Right lobe of liver (tissue), 6 donors: ENCODE measurements around the gene HABP4. TPM values are rescaled to one million over a fixed set of nuclear protein-coding genes. Genes with fewer than 3 reads are reported as not detected.
A peak's percentile ranks its signal among the peaks of the same experiment; 100 is the strongest.

ENCODE experiments used
- ATAC-seq, 4 donors: fragments of 200-7000 bp; cut with Tn5 transposase; one replicate each; pipeline ENCODE4 v1.9.1; 2020; ENCODE audit warnings: mild to moderate bottlenecking in 4 of 4, moderate library complexity in 4 of 4
- DNase-seq, 3 donors: peaks; one replicate each; pipeline ENCODE4 v3.0.0-alpha.2; 2020
- H3K27ac ChIP-seq, 3 donors: fragments of 200-600 bp; one replicate each; pipeline ENCODE4 v1.8.0; 2022
- H3K27me3 ChIP-seq, 2 donors: fragments of 200-600 bp; one replicate each; pipeline ENCODE4 v1.8.0; 2022
- H3K36me3 ChIP-seq, 4 donors: fragments of 200-600 bp; sonication (generic) in 1 of 4; one replicate each; pipeline versions ENCODE4 v1.5.1 to v1.8.0; 2017 to 2022; ENCODE audit warnings: control low read depth in 1 of 4
- H3K4me1 ChIP-seq, 4 donors: fragments of 200-600 bp; sonication (generic) in 1 of 4; one replicate each; pipeline versions ENCODE4 v1.5.1 to v1.8.0; 2017 to 2022; ENCODE audit warnings: control low read depth in 1 of 4
- H3K4me3 ChIP-seq, 3 donors: fragments of 200-600 bp; one replicate each; pipeline ENCODE4 v1.8.0; 2022
- H3K9me3 ChIP-seq, 4 donors: fragments of 200-600 bp; sonication (generic) in 1 of 4; one replicate each; pipeline versions ENCODE4 v1.5.1 to v1.8.0; 2017 to 2022; ENCODE audit warnings: control low read depth in 1 of 4
- POLR2A ChIP-seq: fragments of 450-650 bp; IDR thresholded peaks from one replicate; pipeline ENCODE4 v1.6.1; 2017; ENCODE audit warnings: antibody characterized with exemption, mild to moderate bottlenecking
- WGBS: methylation state at CpG from one replicate; pipeline ENCODE4 v1.1.6; 2018; ENCODE audit warnings: low coverage, low lambda C conversion rate; ENCODE audit not compliant: insufficient coverage; ENCODE audit errors: missing lambda C conversion rate; 5-methylcytosine and 5-hydroxymethylcytosine counted together
- intact Hi-C, 2 donors: fragments of 100-400 bp; cut with DNase I; formaldehyde crosslinking; loops; one replicate each; pipeline versions ENCODE4 v1.11.2 to v1.14.1; 2022
- total RNA-seq, 6 experiments: library from RNA; depleted of rRNA in 2 of 6; stranded (reverse); fragments of >200 nt in 2 of 6; fragmentation: NEBNext Ultra II Directional in 3 of 6; extraction: Animal tissue kit (Norgen Biotek cat#: 25700) in 3 of 6; gene quantifications; one replicate each; pipeline versions ENCODE4 v1.1.0 to v1.2.4, GENCODE V29; 2016 to 2023
- TF ChIP-seq, protein P1 (sequence below), 4 donors: fragments of 200-600 bp in 3 of 4; fragments of 450-650 bp in 1 of 4; IDR thresholded peaks; one replicate each; pipeline versions ENCODE4 v1.5.1 to v1.8.0; 2016 to 2022; ENCODE audit warnings: antibody characterized with exemption in 4 of 4, mild to moderate bottlenecking in 2 of 4
- donor health status: DM: no; HTN: yes; CAD: no.
- donor health status: DM: no; HTN: no; CAD: no.
- donor health status: DM: no; HTN: no; CAD: no.
- donor health status: DM: no; HTN: yes; CAD: no.
- donor health status: DM: no; HTN: yes; CAD: no.

Gene HABP4
- total RNA-seq, 6 experiments from 2014 or later = 1.4 to 6.2 (median 4.7) TPM

DNA sequence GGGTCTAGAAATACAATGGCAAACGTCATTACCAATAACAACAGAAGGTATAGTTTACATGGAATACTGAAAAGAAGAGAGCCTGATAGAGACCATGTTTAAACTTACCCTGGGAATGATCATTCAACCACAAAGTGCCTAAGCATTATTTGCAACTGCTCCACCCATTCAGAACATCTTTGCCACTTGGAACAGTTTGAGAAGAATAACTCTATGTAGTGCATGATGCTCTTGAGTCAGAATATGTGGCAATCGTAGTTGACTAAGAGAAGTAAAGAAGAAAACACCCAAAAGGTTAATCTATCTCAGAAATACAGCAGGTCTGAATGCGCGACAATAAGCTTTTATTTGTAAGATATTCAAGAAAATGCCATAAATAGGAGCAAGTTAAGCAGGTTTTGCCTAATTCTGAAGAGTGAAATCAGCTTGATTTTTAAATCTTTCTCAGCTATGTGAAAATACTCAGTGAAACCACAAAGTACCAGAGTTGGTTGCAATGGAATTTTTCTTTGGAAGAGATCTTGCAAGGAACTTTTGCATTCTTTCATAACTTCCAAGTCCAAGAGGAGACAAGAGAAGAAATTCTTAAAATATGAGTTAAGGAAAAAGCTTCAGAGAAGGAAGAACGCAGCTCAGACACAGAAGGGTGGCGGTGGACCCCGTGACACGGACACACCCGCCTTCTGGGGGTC is 64.3 kb downstream of the HABP4 start:
- ATAC-seq (no peak), DNase-seq (no peak)
- WGBS = 87% methylated on average over 9 of the region's 9 CpGs
- TF ChIP-seq, protein P1, sequence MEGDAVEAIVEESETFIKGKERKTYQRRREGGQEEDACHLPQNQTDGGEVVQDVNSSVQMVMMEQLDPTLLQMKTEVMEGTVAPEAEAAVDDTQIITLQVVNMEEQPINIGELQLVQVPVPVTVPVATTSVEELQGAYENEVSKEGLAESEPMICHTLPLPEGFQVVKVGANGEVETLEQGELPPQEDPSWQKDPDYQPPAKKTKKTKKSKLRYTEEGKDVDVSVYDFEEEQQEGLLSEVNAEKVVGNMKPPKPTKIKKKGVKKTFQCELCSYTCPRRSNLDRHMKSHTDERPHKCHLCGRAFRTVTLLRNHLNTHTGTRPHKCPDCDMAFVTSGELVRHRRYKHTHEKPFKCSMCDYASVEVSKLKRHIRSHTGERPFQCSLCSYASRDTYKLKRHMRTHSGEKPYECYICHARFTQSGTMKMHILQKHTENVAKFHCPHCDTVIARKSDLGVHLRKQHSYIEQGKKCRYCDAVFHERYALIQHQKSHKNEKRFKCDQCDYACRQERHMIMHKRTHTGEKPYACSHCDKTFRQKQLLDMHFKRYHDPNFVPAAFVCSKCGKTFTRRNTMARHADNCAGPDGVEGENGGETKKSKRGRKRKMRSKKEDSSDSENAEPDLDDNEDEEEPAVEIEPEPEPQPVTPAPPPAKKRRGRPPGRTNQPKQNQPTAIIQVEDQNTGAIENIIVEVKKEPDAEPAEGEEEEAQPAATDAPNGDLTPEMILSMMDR (IDR thresholded peaks at IDR 0.05) = no peak
- TF ChIP-seq POLR2A = no peak
- intact Hi-C loops = no loop called here
- peaks cover 0 to 26% (median 4%) of the 10 kb centered on the region in 4 donors for H3K36me3 ChIP-seq
- peaks cover 0 to 16% (median 0%) of the 10 kb centered on the region in 4 donors for H3K4me1 ChIP-seq
- no peak overlapping the region for H3K4me3 ChIP-seq
- no peaks in the 10 kb centered on the region for H3K9me3 ChIP-seq
- no peak overlapping the region for H3K27ac ChIP-seq
- H3K27me3 ChIP-seq = no peaks in the 10 kb centered on the region

DNA sequence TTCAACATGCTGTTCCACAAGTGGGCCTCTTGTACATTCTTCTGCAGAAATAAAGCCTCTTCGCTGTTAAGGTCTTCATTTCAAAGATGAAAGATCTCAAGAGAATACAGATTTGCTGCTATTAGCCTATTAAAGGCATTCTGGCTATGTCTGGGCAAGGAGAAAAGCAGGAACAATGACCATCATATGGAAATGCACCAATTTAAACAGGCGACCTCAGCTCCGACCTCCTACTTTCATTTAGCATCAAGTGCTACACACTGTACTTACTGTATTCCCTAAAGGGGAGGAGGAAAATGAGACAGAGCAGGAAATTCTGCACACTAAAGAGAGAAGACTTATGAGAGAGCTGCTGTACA is 64.8 kb downstream of the HABP4 start:
- no peak overlapping the region for H3K27ac ChIP-seq
- intact Hi-C loops = no loop called here
- DNase-seq = no peak
- ATAC-seq = no peak
- peaks cover 0 to 16% (median 0%) of the 10 kb centered on the region in 4 donors for H3K4me1 ChIP-seq
- H3K4me3 ChIP-seq = no peak overlapping the region
- WGBS = 86% methylated on average over 3 of the region's 3 CpGs
- no peaks in the 10 kb centered on the region for H3K27me3 ChIP-seq
- H3K9me3 ChIP-seq = no peaks in the 10 kb centered on the region
- TF ChIP-seq POLR2A = no peak
- peaks cover 0 to 21% (median 4%) of the 10 kb centered on the region in 4 donors for H3K36me3 ChIP-seq

DNA sequence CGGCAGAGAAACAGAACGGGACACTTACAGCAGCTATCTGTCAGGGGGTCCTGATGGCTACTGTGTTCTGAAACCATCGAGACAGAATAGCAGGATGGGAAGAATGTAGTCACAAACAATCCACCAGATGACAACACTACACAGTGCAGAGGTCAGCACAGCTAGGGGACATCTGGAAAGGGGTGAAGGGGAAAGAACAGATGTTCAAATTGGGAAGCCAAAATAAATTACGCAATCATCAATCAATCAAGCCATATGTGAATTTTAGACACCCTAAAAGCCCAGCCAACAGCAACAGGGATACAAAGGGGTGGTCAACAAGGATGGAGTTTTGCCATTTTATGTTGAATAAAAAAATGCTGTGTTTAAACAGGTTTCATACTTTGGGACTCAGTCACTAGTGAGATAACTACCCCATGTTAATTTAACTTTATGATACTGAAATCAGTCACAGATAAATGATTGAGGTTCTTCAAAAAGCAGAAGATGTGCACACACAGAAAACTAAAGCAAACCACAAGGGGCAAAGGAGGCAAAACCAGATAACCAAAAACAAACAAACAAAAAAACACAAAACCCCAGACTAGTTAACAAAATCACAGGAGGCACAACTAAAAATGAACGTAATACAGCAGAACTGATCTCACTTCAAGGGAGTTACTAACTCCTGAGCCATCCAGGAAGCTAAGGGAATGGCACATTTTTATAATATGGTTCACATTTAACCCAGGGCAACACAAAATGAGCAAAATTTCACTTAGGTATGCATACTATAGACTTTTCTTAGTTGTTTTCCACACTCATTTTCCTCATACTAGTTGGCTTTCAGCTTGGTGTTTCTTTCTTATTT is 65.9 kb downstream of the HABP4 start:
- ATAC-seq (peak; percentile 47 to 61 (median 56)), DNase-seq (no peak)
- H3K4me1 ChIP-seq = peaks cover 0 to 16% (median 0%) of the 10 kb centered on the region in 4 donors

DNA sequence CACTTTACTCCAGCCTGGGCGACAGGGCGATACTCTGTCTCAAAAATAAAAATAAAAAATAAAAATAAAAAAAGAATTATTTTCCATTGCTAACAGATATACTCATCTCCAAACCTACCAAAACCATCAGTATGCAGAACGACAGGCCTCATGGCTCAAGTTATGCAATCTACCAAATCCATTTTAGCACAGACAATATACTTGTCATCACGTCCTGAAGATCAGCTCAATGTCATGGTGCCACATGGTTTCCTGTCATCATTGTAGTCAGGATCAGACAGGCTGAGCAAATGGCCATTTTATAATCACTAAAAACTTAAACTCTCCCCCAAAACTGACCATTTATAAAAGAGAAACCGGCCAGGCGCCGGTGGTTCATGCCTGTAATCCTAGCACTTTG is 69.1 kb downstream of the HABP4 start:
- DNase-seq = no peak
- H3K27ac ChIP-seq = no peak overlapping the region
- TF ChIP-seq POLR2A = no peak
- TF ChIP-seq, protein P1 (IDR thresholded peaks at IDR 0.05) = no peak
- no peaks in the 10 kb centered on the region for H3K27me3 ChIP-seq
- peaks cover 0 to 11% (median 4%) of the 10 kb centered on the region in 4 donors for H3K36me3 ChIP-seq
- peaks cover 0 to 28% (median 0%) of the 10 kb centered on the region in 4 donors for H3K4me1 ChIP-seq
- ATAC-seq = no peak
- 94% methylated on average over 6 of the region's 7 CpGs for WGBS
- H3K4me3 ChIP-seq = no peak overlapping the region
- H3K9me3 ChIP-seq = no peaks in the 10 kb centered on the region
- intact Hi-C loops = no loop called here

More for the DNA sequence above, 65.9 kb downstream of the HABP4 start:
- Histone ChIP-seq H3K27ac (no peak overlapping the region), H3K4me3 (no peak overlapping the region), H3K27me3 (no peaks in the 10 kb centered on the region), H3K9me3 (no peaks in the 10 kb centered on the region), H3K36me3 (peaks cover 0 to 18% (median 4%) of the 10 kb centered on the region in 4 donors)
- WGBS = 71% methylated on average over 5 of the region's 5 CpGs
- TF ChIP-seq, protein P1 (IDR thresholded peaks at IDR 0.05) = no peak
- intact Hi-C loops = no loop called here

DNA sequence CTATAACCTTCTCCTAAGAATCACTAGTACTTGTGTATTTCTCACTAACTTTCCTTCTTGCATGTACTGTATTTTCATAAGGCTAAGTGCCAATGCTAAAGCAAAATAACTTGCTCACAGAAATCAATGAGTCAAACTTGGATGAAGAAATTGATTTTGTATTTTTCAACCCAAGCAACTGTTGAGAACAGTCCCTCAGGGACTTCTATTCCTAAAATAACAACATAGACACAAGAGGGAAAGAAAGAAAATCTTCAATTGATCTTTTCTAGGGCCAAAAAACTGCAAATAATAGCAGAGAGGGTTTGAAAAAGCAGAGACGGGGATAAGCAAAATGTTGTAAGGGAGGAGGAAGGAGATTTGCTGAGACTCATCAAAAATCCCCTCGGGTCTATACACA is 69.8 kb downstream of the HABP4 start:
- Histone ChIP-seq H3K4me1 (peaks cover 0 to 28% (median 0%) of the 10 kb centered on the region in 4 donors), H3K4me3 (no peak overlapping the region), H3K27me3 (no peaks in the 10 kb centered on the region), H3K9me3 (no peaks in the 10 kb centered on the region), H3K36me3 (peaks cover 0 to 4% (median under 1%) of the 10 kb centered on the region in 4 donors), H3K27ac (no peak overlapping the region)
- intact Hi-C loops = no loop called here
- DNase-seq (no peak), ATAC-seq (no peak)
- WGBS = 89% methylated on average over 2 of the region's 2 CpGs
- TF ChIP-seq POLR2A = no peak
- TF ChIP-seq, protein P1 (IDR thresholded peaks at IDR 0.05) = no peak
